ENCODE data around the gene ATF3. TPM values are rescaled to one million over a fixed set of nuclear protein-coding genes. Genes with fewer than 3 reads are reported as not detected.

The ATF3 gene
- total RNA-seq, 2 experiments from 2014 or later: 35.4 to 41.3 TPM

- Mint-ChIP-seq H3K4me3 (peak overlapping the region; percentile 90), H3K27ac (peak overlapping the region; percentile 43), H3K9me3 (no peaks in the 10 kb centered on the region), H3K4me1 (ENCODE audit: low read depth) (peaks cover 61% of the 10 kb centered on the region), H3K27me3 (peaks cover 23% of the 10 kb centered on the region), H3K36me3 (ENCODE audit: low read depth) (peaks cover 51% of the 10 kb centered on the region)
- ChIA-PET CTCF (interaction anchor here (1.1 to 2.1 kb wide), 3 partner anchors 54 to 153 kb away, joined by 3 to 9 read pairs (median 4); no protein-coding TSS in a partner anchor), POLR2A (interaction anchor here (1.2 kb wide), 1 partner anchor 43 kb away, joined by 6 read pairs; no protein-coding TSS in a partner anchor)
- intact Hi-C loops (cut with micrococcal nuclease): no loop called here
- TF ChIP-seq CTCF (IDR thresholded peaks at IDR 0.05): no peak
- DNase-seq: no peak
- ATAC-seq: no peak
Measured at GRCh38 chr1:212610575-212610967, 2.0 kb downstream of the ATF3 start.

- H3K4me3 Mint-ChIP-seq: peak overlapping the region; percentile 90
- CTCF ChIA-PET: interaction anchor here (1.4 to 2.1 kb wide), 4 partner anchors 12 to 153 kb away, joined by 3 to 9 read pairs (median 6); no protein-coding TSS in a partner anchor
Measured at GRCh38 chr1:212611000-212611948, 2.7 kb downstream of the ATF3 start.

GRCh38 chr1:212612041-212612961 is 3.7 kb downstream of the ATF3 start:
- ChIA-PET CTCF (interaction anchor here (1.4 to 2.1 kb wide), 4 partner anchors 11 to 154 kb away, joined by 3 to 9 read pairs (median 6); no protein-coding TSS in a partner anchor), POLR2A (interaction anchor here (0.8 to 1.4 kb wide), 6 partner anchors 10 to 157 kb away, joined by 3 to 4 read pairs (median 3); no protein-coding TSS in a partner anchor)
- intact Hi-C loops (cut with micrococcal nuclease): no loop called here
- TF ChIP-seq CTCF (IDR thresholded peaks at IDR 0.05): no peak
- H3K4me1 Mint-ChIP-seq (ENCODE audit: low read depth): peaks cover 52% of the 10 kb centered on the region
- H3K27me3 Mint-ChIP-seq: peaks cover 8% of the 10 kb centered on the region
- no peaks in the 10 kb centered on the region for H3K9me3 Mint-ChIP-seq
- H3K36me3 Mint-ChIP-seq (ENCODE audit: low read depth): peaks cover 68% of the 10 kb centered on the region
- H3K4me3 Mint-ChIP-seq: no peak overlapping the region
- ATAC-seq (no peak), DNase-seq (no peak)
- no peak overlapping the region for H3K27ac Mint-ChIP-seq

More at GRCh38 chr1:212611000-212611948, 2.7 kb downstream of the ATF3 start:
- peak overlapping the region; percentile 43 for H3K27ac Mint-ChIP-seq
- intact Hi-C loops (cut with micrococcal nuclease): no loop called here
- no peak for DNase-seq
- POLR2A ChIA-PET: interaction anchor here (0.6 to 1.4 kb wide), 6 partner anchors 9 to 158 kb away, joined by 3 to 4 read pairs (median 3); no protein-coding TSS in a partner anchor
- H3K27me3 Mint-ChIP-seq: peaks cover 16% of the 10 kb centered on the region
- peaks cover 55% of the 10 kb centered on the region for H3K4me1 Mint-ChIP-seq (ENCODE audit: low read depth)
- H3K9me3 Mint-ChIP-seq: no peaks in the 10 kb centered on the region
- TF ChIP-seq CTCF (IDR thresholded peaks at IDR 0.05): no peak
- ATAC-seq: no peak
- H3K36me3 Mint-ChIP-seq (ENCODE audit: low read depth): peaks cover 57% of the 10 kb centered on the region

- H3K27ac Mint-ChIP-seq: peak overlapping the region; percentile 64
- POLR2A ChIA-PET: interaction anchor here (0.9 to 1.3 kb wide), 3 partner anchors 17 to 54 kb away, joined by 3 to 4 read pairs (median 3); no protein-coding TSS in a partner anchor
- ATAC-seq: no peak
Measured at GRCh38 chr1:212613440-212614335, 5.1 kb downstream of the ATF3 start.

More at GRCh38 chr1:212613440-212614335, 5.1 kb downstream of the ATF3 start:
- no peak for DNase-seq
- intact Hi-C loops (cut with micrococcal nuclease): no loop called here
- Mint-ChIP-seq H3K36me3 (ENCODE audit: low read depth) (peaks cover 82% of the 10 kb centered on the region), H3K4me1 (ENCODE audit: low read depth) (peaks cover 49% of the 10 kb centered on the region), H3K9me3 (no peaks in the 10 kb centered on the region), H3K4me3 (no peak overlapping the region), H3K27me3 (peaks cover 4% of the 10 kb centered on the region)
- CTCF ChIA-PET: interaction anchor here (1.2 to 2.7 kb wide), 3 partner anchors 9 to 51 kb away, joined by 4 to 12 read pairs (median 8); no protein-coding TSS in a partner anchor
- no peak for TF ChIP-seq CTCF (IDR thresholded peaks at IDR 0.05)

Measured in activated CD8-positive, alpha-beta T cell treated with anti-CD3 and anti-CD28 coated beads for 36 hours (primary cell).